Ishikawa (cell line): ENCODE results near the gene ZNF345.

ENCODE experiments used
- CEBPB ChIP-seq: IDR thresholded peaks from 2 replicates; pipeline ENCODE4 v1.6.1; 2012
- CREB1 ChIP-seq: IDR thresholded peaks from 2 replicates; pipeline ENCODE4 v1.6.1; 2012; ENCODE audit warnings: low read depth
- EP300 ChIP-seq: IDR thresholded peaks from 2 replicates; pipeline ENCODE4 v1.6.1; 2012; ENCODE audit warnings: borderline replicate concordance
- FOXM1 ChIP-seq: IDR thresholded peaks from 2 replicates; pipeline ENCODE4 v1.6.1; 2012; ENCODE audit warnings: low read depth, borderline replicate concordance
- NFIC ChIP-seq: IDR thresholded peaks from 2 replicates; pipeline ENCODE4 v1.6.1; 2012
- RAD21 ChIP-seq: IDR thresholded peaks from 2 replicates; pipeline ENCODE4 v1.6.1; 2012; ENCODE audit warnings: low read depth
- TAF1 ChIP-seq: IDR thresholded peaks from 2 replicates; pipeline ENCODE4 v1.6.1; 2012; ENCODE audit warnings: low read depth, mild to moderate bottlenecking
- TEAD4 ChIP-seq: IDR thresholded peaks from 2 replicates; pipeline ENCODE4 v1.6.1; 2012
- YY1 ChIP-seq: IDR thresholded peaks from 2 replicates; pipeline ENCODE4 v1.6.1; 2012; ENCODE audit warnings: low read depth
- TF ChIP-seq, protein P1 (sequence below): IDR thresholded peaks from 2 replicates; pipeline ENCODE4 v1.6.1; 2012; ENCODE audit warnings: low read depth, mild to moderate bottlenecking
- TF ChIP-seq, protein P2 (sequence below): IDR thresholded peaks from 2 replicates; pipeline ENCODE4 v1.6.1; 2012
- TF ChIP-seq, protein P3 (sequence below): IDR thresholded peaks from 2 replicates; pipeline ENCODE4 v1.6.1; 2012

DNA sequence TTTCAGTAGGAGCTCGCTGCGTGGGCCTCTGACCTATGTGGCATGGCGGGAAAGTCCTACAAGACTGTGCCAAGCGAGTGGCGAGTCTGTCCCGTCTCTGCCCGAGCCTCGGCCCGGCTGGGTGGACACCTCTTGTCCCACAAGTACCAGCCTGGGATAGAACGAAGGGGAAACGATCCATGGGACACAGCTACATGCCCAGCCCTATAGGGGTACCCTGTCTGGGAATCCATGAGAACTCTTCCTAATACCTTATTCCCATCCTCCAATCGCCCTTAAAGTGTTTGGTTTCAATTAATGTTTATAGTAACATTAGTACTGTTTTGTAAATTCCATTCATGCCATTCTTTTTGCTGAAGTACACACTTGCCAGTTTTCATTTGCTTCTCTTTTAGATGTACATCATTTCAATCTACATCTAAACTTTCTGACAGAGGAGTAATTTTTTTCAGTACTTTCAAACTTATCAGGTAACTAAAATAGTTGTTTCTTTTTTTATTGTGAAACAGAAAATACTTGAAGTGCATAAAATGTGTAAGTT, 11.8 kb upstream of the ZNF345 start:
- TF ChIP-seq NFIC (no peak), EP300 (no peak), TEAD4 (no peak), TAF1 (no peak; the same call in 1 of the 2 replicates), CEBPB (no peak), YY1 (no peak), FOXM1 (no peak), CREB1 (no peak), RAD21 (no peak)
- TF ChIP-seq, protein P1, sequence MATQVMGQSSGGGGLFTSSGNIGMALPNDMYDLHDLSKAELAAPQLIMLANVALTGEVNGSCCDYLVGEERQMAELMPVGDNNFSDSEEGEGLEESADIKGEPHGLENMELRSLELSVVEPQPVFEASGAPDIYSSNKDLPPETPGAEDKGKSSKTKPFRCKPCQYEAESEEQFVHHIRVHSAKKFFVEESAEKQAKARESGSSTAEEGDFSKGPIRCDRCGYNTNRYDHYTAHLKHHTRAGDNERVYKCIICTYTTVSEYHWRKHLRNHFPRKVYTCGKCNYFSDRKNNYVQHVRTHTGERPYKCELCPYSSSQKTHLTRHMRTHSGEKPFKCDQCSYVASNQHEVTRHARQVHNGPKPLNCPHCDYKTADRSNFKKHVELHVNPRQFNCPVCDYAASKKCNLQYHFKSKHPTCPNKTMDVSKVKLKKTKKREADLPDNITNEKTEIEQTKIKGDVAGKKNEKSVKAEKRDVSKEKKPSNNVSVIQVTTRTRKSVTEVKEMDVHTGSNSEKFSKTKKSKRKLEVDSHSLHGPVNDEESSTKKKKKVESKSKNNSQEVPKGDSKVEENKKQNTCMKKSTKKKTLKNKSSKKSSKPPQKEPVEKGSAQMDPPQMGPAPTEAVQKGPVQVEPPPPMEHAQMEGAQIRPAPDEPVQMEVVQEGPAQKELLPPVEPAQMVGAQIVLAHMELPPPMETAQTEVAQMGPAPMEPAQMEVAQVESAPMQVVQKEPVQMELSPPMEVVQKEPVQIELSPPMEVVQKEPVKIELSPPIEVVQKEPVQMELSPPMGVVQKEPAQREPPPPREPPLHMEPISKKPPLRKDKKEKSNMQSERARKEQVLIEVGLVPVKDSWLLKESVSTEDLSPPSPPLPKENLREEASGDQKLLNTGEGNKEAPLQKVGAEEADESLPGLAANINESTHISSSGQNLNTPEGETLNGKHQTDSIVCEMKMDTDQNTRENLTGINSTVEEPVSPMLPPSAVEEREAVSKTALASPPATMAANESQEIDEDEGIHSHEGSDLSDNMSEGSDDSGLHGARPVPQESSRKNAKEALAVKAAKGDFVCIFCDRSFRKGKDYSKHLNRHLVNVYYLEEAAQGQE: no peak
- TF ChIP-seq, protein P2, sequence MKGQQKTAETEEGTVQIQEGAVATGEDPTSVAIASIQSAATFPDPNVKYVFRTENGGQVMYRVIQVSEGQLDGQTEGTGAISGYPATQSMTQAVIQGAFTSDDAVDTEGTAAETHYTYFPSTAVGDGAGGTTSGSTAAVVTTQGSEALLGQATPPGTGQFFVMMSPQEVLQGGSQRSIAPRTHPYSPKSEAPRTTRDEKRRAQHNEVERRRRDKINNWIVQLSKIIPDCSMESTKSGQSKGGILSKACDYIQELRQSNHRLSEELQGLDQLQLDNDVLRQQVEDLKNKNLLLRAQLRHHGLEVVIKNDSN: no peak
- TF ChIP-seq, protein P3, sequence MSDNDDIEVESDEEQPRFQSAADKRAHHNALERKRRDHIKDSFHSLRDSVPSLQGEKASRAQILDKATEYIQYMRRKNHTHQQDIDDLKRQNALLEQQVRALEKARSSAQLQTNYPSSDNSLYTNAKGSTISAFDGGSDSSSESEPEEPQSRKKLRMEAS: no peak
